Measurements from ENCODE around the gene IGSF9.

- TF ChIP-seq CTCF (IDR thresholded peaks at IDR 0.05; ENCODE audit: low read length) (no peak), EZH2 (IDR thresholded peaks at IDR 0.05; ENCODE audit: borderline replicate concordance, low read length) (no peak)
These were observed 12.1 kb downstream of the IGSF9 start for GRCh38 chr1:159933347-159933746.
